Activated CD8-positive, alpha-beta T cell treated with anti-CD3 and anti-CD28 coated beads, Interleukin-2, amount 10 ng/mL, durations not matched to agents 7 days and 5 days (primary cell): ENCODE results near the gene AMIGO2. TPM values are rescaled to one million over a fixed set of nuclear protein-coding genes. Genes with fewer than 3 reads are reported as not detected.
"Not testable (repeated sequence)": the region's sequence is repeated elsewhere in the genome, so short reads cannot be mapped to it uniquely, and the experiment has no call there.

ENCODE experiments used
- ATAC-seq: fragments of 150-1000 bp; cut with Tn5 transposase; one replicate; pipeline ENCODE4 v1.10.0; 2021; ENCODE audit warnings: moderate library complexity
- CTCF ChIA-PET: fragments of 350-600 bp; sonication (Branson Sonifier 250); formaldehyde crosslinking; loops from one replicate; lab custom pipeline; 2021; ENCODE audit warnings: antibody characterized with exemption; lab: Charles Lee
- POLR2A ChIA-PET: fragments of 350-600 bp; sonication (Branson Sonifier 250); formaldehyde crosslinking; loops from one replicate; lab custom pipeline; 2021; ENCODE audit warnings: antibody characterized with exemption; lab: Charles Lee
- DNase-seq: peaks from one replicate; pipeline ENCODE4 v3.0.0-alpha.2; 2020
- H3K27ac Mint-ChIP-seq: one replicate; pipeline ENCODE4 v1.8.0; 2021; ENCODE audit warnings: mild to moderate bottlenecking, mixed read lengths
- H3K27me3 Mint-ChIP-seq: one replicate; pipeline ENCODE4 v1.8.0; 2021; ENCODE audit warnings: low read depth, mixed read lengths
- H3K36me3 Mint-ChIP-seq: one replicate; pipeline ENCODE4 v1.8.0; 2021; ENCODE audit warnings: low read depth, mixed read lengths
- H3K4me1 Mint-ChIP-seq: one replicate; pipeline ENCODE4 v1.8.0; 2021; ENCODE audit warnings: low read depth, mixed read lengths
- H3K4me3 Mint-ChIP-seq: one replicate; pipeline ENCODE4 v1.8.0; 2021; ENCODE audit warnings: mild to moderate bottlenecking, mixed read lengths
- H3K9me3 Mint-ChIP-seq: one replicate; pipeline ENCODE4 v1.8.0; 2022; ENCODE audit warnings: mixed read lengths; ENCODE audit not compliant: insufficient read depth
- total RNA-seq, 2 experiments: library from RNA; stranded (reverse); gene quantifications; one replicate each; pipeline ENCODE4 v1.2.3, GENCODE V29; 2021

The AMIGO2 gene
- total RNA-seq, 2 experiments from 2014 or later = 10.2 TPM

- DNase-seq = no peak
- H3K4me1 Mint-ChIP-seq = no peaks in the 10 kb centered on the region
- H3K9me3 Mint-ChIP-seq = no peaks in the 10 kb centered on the region
- peaks cover 7% of the 10 kb centered on the region for H3K36me3 Mint-ChIP-seq
- CTCF ChIA-PET = interaction anchor here (1.5 kb wide), 1 partner anchor 20 kb away, joined by 6 read pairs; no protein-coding TSS in a partner anchor
- POLR2A ChIA-PET = no interaction called here
- no peak for ATAC-seq
- no peak overlapping the region for H3K4me3 Mint-ChIP-seq
- no peak overlapping the region for H3K27ac Mint-ChIP-seq
- no peaks in the 10 kb centered on the region for H3K27me3 Mint-ChIP-seq
Observed at GRCh38 chr12:47052274-47052673, 27.5 kb downstream of the AMIGO2 start.

GRCh38 chr12:47051291-47051690, 28.5 kb downstream of the AMIGO2 start:
- H3K9me3 Mint-ChIP-seq, H3K36me3 Mint-ChIP-seq, H3K27me3 Mint-ChIP-seq, H3K4me3 Mint-ChIP-seq, ATAC-seq, DNase-seq, POLR2A ChIA-PET, H3K4me1 Mint-ChIP-seq, CTCF ChIA-PET, H3K27ac Mint-ChIP-seq: not testable (repeated sequence)

- Mint-ChIP-seq H3K4me1 (no peaks in the 10 kb centered on the region), H3K36me3 (peaks cover 7% of the 10 kb centered on the region), H3K4me3 (no peak overlapping the region), H3K27me3 (peaks cover 6% of the 10 kb centered on the region), H3K9me3 (no peaks in the 10 kb centered on the region), H3K27ac (no peak overlapping the region)
- ChIA-PET CTCF (interaction anchor here (1.8 to 4.1 kb wide), 2 partner anchors 15 to 22 kb away, joined by 6 to 15 read pairs; no protein-coding TSS in a partner anchor), POLR2A (no interaction called here)
- DNase-seq (no peak), ATAC-seq (no peak)
Observed at GRCh38 chr12:47048541-47048940, 31.2 kb downstream of the AMIGO2 start.

GRCh38 chr12:47041327-47041726, 38.4 kb downstream of the AMIGO2 start:
- ChIA-PET POLR2A (interaction anchor here (0.7 kb wide), 1 partner anchor 39 kb away, joined by 4 read pairs; no protein-coding TSS in a partner anchor), CTCF (interaction anchor here (0.7 to 1.6 kb wide), 2 partner anchors 30 to 357 kb away, joined by 4 to 8 read pairs; no protein-coding TSS in a partner anchor)
- H3K27me3 Mint-ChIP-seq = peaks cover 4% of the 10 kb centered on the region
- no peaks in the 10 kb centered on the region for H3K4me1 Mint-ChIP-seq
- no peak for DNase-seq
- no peaks in the 10 kb centered on the region for H3K9me3 Mint-ChIP-seq
- ATAC-seq = no peak
- no peak overlapping the region for H3K4me3 Mint-ChIP-seq
- no peak overlapping the region for H3K27ac Mint-ChIP-seq
- H3K36me3 Mint-ChIP-seq = no peaks in the 10 kb centered on the region

GRCh38 chr12:47039756-47040155, 40.0 kb downstream of the AMIGO2 start:
- Mint-ChIP-seq H3K4me3 (no peak overlapping the region), H3K9me3 (no peaks in the 10 kb centered on the region), H3K27me3 (no peaks in the 10 kb centered on the region), H3K4me1 (no peaks in the 10 kb centered on the region), H3K36me3 (no peaks in the 10 kb centered on the region), H3K27ac (no peak overlapping the region)
- ATAC-seq (no peak), DNase-seq (no peak)
- ChIA-PET POLR2A (no interaction called here), CTCF (interaction anchor here (1.4 kb wide), 1 partner anchor 32 kb away, joined by 3 read pairs; no protein-coding TSS in a partner anchor)

GRCh38 chr12:47039079-47039478, 40.7 kb downstream of the AMIGO2 start:
- no peak overlapping the region for H3K4me3 Mint-ChIP-seq
- ATAC-seq (no peak), DNase-seq (no peak)
- CTCF ChIA-PET = interaction anchor here (0.7 to 1.4 kb wide), 3 partner anchors 17 to 32 kb away, joined by 3 read pairs; no protein-coding TSS in a partner anchor
- no peaks in the 10 kb centered on the region for H3K9me3 Mint-ChIP-seq
- H3K27me3 Mint-ChIP-seq = no peaks in the 10 kb centered on the region
- no peak overlapping the region for H3K27ac Mint-ChIP-seq
- POLR2A ChIA-PET = no interaction called here
- H3K36me3 Mint-ChIP-seq = no peaks in the 10 kb centered on the region
- no peaks in the 10 kb centered on the region for H3K4me1 Mint-ChIP-seq

- Mint-ChIP-seq H3K27ac (no peak overlapping the region), H3K27me3 (no peaks in the 10 kb centered on the region), H3K36me3 (no peaks in the 10 kb centered on the region), H3K4me3 (no peak overlapping the region), H3K4me1 (peaks cover under 1% of the 10 kb centered on the region), H3K9me3 (no peaks in the 10 kb centered on the region)
- POLR2A ChIA-PET = no interaction called here
- DNase-seq = no peak
- CTCF ChIA-PET = interaction anchor here (0.7 to 1.1 kb wide), 2 partner anchors 17 to 31 kb away, joined by 3 read pairs; no protein-coding TSS in a partner anchor
- no peak for ATAC-seq
Observed at GRCh38 chr12:47038270-47038748, 41.5 kb downstream of the AMIGO2 start.

GRCh38 chr12:47035484-47035883, 44.3 kb downstream of the AMIGO2 start:
- no peaks in the 10 kb centered on the region for H3K9me3 Mint-ChIP-seq
- no peaks in the 10 kb centered on the region for H3K36me3 Mint-ChIP-seq
- peaks cover 9% of the 10 kb centered on the region for H3K4me1 Mint-ChIP-seq
- DNase-seq = no peak
- H3K27me3 Mint-ChIP-seq = peaks cover under 1% of the 10 kb centered on the region
- ChIA-PET POLR2A (interaction anchor here (0.6 kb wide), 1 partner anchor 342 kb away, joined by 3 read pairs; no protein-coding TSS in a partner anchor), CTCF (interaction anchor here (0.8 to 6.9 kb wide), 3 partner anchors 11 to 172 kb away, joined by 3 to 59 read pairs (median 18); no protein-coding TSS in a partner anchor)
- no peak for ATAC-seq
- no peak overlapping the region for H3K27ac Mint-ChIP-seq
- no peak overlapping the region for H3K4me3 Mint-ChIP-seq

GRCh38 chr12:47034661-47035060, 45.1 kb downstream of the AMIGO2 start:
- peaks cover 11% of the 10 kb centered on the region for H3K4me1 Mint-ChIP-seq
- ChIA-PET CTCF (interaction anchor here (0.7 to 6.9 kb wide), 8 partner anchors 13 to 361 kb away, joined by 3 to 79 read pairs (median 16); no protein-coding TSS in a partner anchor), POLR2A (interaction anchor here (0.6 kb wide), 1 partner anchor 343 kb away, joined by 3 read pairs; no protein-coding TSS in a partner anchor)
- H3K36me3 Mint-ChIP-seq = no peaks in the 10 kb centered on the region
- no peak overlapping the region for H3K4me3 Mint-ChIP-seq
- DNase-seq = no peak
- ATAC-seq = no peak
- H3K9me3 Mint-ChIP-seq = no peaks in the 10 kb centered on the region
- no peak overlapping the region for H3K27ac Mint-ChIP-seq
- H3K27me3 Mint-ChIP-seq = peaks cover 2% of the 10 kb centered on the region

GRCh38 chr12:47033789-47034555, 45.8 kb downstream of the AMIGO2 start:
- Mint-ChIP-seq H3K4me3 (no peak overlapping the region), H3K9me3 (no peaks in the 10 kb centered on the region), H3K27ac (no peak overlapping the region), H3K36me3 (no peaks in the 10 kb centered on the region), H3K27me3 (peaks cover 2% of the 10 kb centered on the region), H3K4me1 (peaks cover 11% of the 10 kb centered on the region)
- POLR2A ChIA-PET = no interaction called here
- no peak for DNase-seq
- CTCF ChIA-PET = interaction anchor here (0.6 to 6.9 kb wide), 19 partner anchors 8 to 857 kb away, joined by 3 to 79 read pairs (median 9); no protein-coding TSS in a partner anchor
- no peak for ATAC-seq

GRCh38 chr12:47033081-47033480, 46.7 kb downstream of the AMIGO2 start:
- H3K4me1 Mint-ChIP-seq = peaks cover 11% of the 10 kb centered on the region
- ChIA-PET CTCF (interaction anchor here (0.8 to 6.9 kb wide), 42 partner anchors 9 to 856 kb away, joined by 3 to 79 read pairs (median 6); partner anchors contain the start of genes RAPGEF3 and RPAP3), POLR2A (interaction anchor here (1.1 to 1.4 kb wide), 2 partner anchors 185 to 327 kb away, joined by 3 to 4 read pairs; no protein-coding TSS in a partner anchor)
- ATAC-seq = no peak
- H3K27me3 Mint-ChIP-seq = peaks cover 2% of the 10 kb centered on the region
- no peaks in the 10 kb centered on the region for H3K36me3 Mint-ChIP-seq
- DNase-seq = no peak
- H3K27ac Mint-ChIP-seq = no peak overlapping the region
- H3K4me3 Mint-ChIP-seq = no peak overlapping the region
- H3K9me3 Mint-ChIP-seq = no peaks in the 10 kb centered on the region
